CD4-positive, alpha-beta T cell (primary cell): ENCODE results near the gene SMARCA2. TPM values are rescaled to one million over a fixed set of nuclear protein-coding genes. Genes with fewer than 3 reads are reported as not detected.

Source experiments
- ATAC-seq: fragments of 200-7000 bp; cut with Tn5 transposase; one replicate; pipeline ENCODE4 v1.10.0; 2022; ENCODE audit warnings: mild to moderate bottlenecking; ENCODE audit not compliant: poor library complexity
- CTCF ChIA-PET: fragments of 350-600 bp; sonication (Branson Sonifier 250); formaldehyde crosslinking; loops from one replicate; lab custom pipeline; 2021; ENCODE audit warnings: antibody characterized with exemption, inconsistent platforms; lab: Charles Lee
- POLR2A ChIA-PET: fragments of 350-600 bp; sonication (Branson Sonifier 250); formaldehyde crosslinking; loops from one replicate; lab custom pipeline; 2021; ENCODE audit warnings: antibody characterized with exemption, inconsistent platforms; lab: Charles Lee
- DNase-seq, 14 experiments: peaks; one replicate each; pipeline ENCODE4 v3.0.0-alpha.2; 2013 to 2020; ENCODE audit warnings: mixed read lengths in 2 of 14
- H3K27ac ChIP-seq, 2 donors: one replicate each; pipeline versions ENCODE4 v1.5.1 to v1.7.0; 2013; ENCODE audit warnings: low read length in 2 of 2, low read depth in 1 of 2, mild to moderate bottlenecking in 1 of 2
- H3K27me3 ChIP-seq, 2 experiments: 1 replicate in 1 of 2; 2 replicates in 1 of 2; pipeline versions ENCODE4 v1.6.1 to v1.7.0; 2013; ENCODE audit warnings: low read length in 2 of 2, control low read depth in 1 of 2, mild to moderate bottlenecking in 1 of 2, moderate library complexity in 1 of 2; ENCODE audit not compliant: insufficient read depth in 2 of 2, control insufficient read depth in 1 of 2
- H3K36me3 ChIP-seq: one replicate; pipeline ENCODE4 v1.6.1; 2013; ENCODE audit warnings: low read length, control low read depth; ENCODE audit not compliant: insufficient read depth
- H3K4me1 ChIP-seq: one replicate; pipeline ENCODE4 v1.6.1; 2013; ENCODE audit warnings: low read length, control low read depth; ENCODE audit not compliant: insufficient read depth
- H3K4me3 ChIP-seq: one replicate; pipeline ENCODE4 v1.5.1; 2013; ENCODE audit warnings: mild to moderate bottlenecking, low read length, moderate library complexity
- H3K9me3 ChIP-seq, 2 experiments: 1 replicate in 1 of 2; 2 replicates in 1 of 2; pipeline versions ENCODE4 v1.6.1 to v1.7.0; 2013; ENCODE audit warnings: low read length in 2 of 2, mild to moderate bottlenecking in 2 of 2, control low read depth in 1 of 2, moderate library complexity in 1 of 2; ENCODE audit not compliant: control insufficient read depth in 1 of 2, insufficient read depth in 1 of 2
- H3K27ac Mint-ChIP-seq: one replicate; pipeline ENCODE4 v1.8.0; 2020; ENCODE audit warnings: mixed read lengths
- H3K27me3 Mint-ChIP-seq: one replicate; pipeline ENCODE4 v1.8.0; 2021; ENCODE audit warnings: mixed read lengths
- H3K36me3 Mint-ChIP-seq: one replicate; pipeline ENCODE4 v1.8.0; 2021; ENCODE audit warnings: low read depth, mixed read lengths
- H3K4me1 Mint-ChIP-seq: one replicate; pipeline ENCODE4 v1.8.0; 2021; ENCODE audit warnings: low read depth, mixed read lengths
- H3K4me3 Mint-ChIP-seq: one replicate; pipeline ENCODE4 v1.8.0; 2020; ENCODE audit warnings: mild to moderate bottlenecking, mixed read lengths
- H3K9me3 Mint-ChIP-seq: one replicate; pipeline ENCODE4 v1.8.0; 2020; ENCODE audit warnings: mixed read lengths
- intact Hi-C, 2 experiments: fragments of 100-400 bp; cut with DNase I in 1 of 2; cut with micrococcal nuclease in 1 of 2; formaldehyde crosslinking; loops; one replicate each; pipeline versions ENCODE4 v1.15.1 to v1.9.0; 2023 to 2025; cut with DNase I, micrococcal nuclease
- total RNA-seq, 174 experiments: library from RNA in 2 of 174; stranded (reverse) in 2 of 174; gene quantifications; one replicate each; pipeline ENCODE4 v1.2.3 and lab custom pipeline; 2021 to 2026
- TF ChIP-seq, protein P1 (sequence below): fragments of 200-600 bp; IDR thresholded peaks from one replicate; pipeline ENCODE4 v1.8.0; 2022; ENCODE audit warnings: antibody characterized with exemption, mild to moderate bottlenecking

Gene SMARCA2
- total RNA-seq, 2 experiments from 2014 or later, result 268 to 272 TPM

DNA sequence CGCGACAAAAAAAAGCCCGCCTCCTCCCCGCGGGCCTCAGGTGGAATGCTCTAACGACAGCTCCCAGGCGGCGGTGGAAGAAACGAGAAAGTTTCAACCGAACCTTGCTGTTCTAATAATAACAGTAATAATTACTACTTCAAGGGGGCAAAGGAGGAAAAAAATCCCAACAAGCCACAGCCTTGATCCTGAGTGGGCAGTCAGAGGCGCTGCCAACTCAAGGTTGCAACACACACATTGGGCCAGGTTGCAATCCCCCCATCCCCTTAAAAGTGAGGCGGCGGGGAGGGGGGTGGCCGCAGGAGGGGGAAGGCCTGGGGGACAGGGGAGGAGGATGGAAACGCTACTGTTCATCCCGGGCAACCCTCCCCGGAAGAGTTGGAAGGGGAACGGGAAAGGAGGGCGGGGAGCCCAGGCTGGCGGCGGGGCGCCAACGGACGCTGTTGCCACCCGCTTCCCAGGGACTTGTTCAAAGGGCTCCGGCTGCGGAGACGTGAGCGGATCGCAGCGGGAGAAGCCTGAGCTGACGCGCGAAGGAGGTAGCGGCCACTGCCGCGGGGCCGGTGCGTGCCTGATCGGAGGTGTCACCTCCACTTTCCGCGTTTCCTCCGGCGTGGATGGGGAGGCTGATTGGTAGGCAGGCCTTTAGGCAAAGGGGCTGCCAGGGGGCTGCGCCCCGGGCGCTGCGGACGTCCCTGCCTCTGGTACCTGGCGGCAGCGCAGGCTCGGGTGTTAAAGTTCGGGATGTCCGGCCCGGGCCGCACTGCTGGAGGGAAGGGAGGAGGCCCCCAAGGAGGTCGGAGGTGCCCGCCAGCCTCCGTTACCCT, 647 bp downstream of the SMARCA2 start:
- CTCF ChIA-PET, result interaction anchor here (0.7 to 1.6 kb wide), 2 partner anchors 12 to 38 kb away, joined by 3 to 4 read pairs; no protein-coding TSS in a partner anchor
- intact Hi-C loops, result loop anchor here (1.0 to 10.0 kb wide), 4 partner anchors 39 to 1509 kb away; partner anchors contain the start of genes PUM3 (in 1 of the 2) and RFX3 (in 1 of the 2)
- no peaks in the 10 kb centered on the region for H3K9me3 Mint-ChIP-seq
- POLR2A ChIA-PET, result interaction anchor here (0.6 to 5.4 kb wide), 17 partner anchors 8 to 972 kb away, joined by 3 to 113 read pairs (median 6); partner anchors contain the start of gene PUM3
- Histone ChIP-seq H3K36me3 (no peaks in the 10 kb centered on the region), H3K27ac (peak overlapping the region; percentile 87 to 91), H3K4me1 (peaks cover 12% of the 10 kb centered on the region), H3K9me3 (no peaks in the 10 kb centered on the region), H3K27me3 (no peaks in the 10 kb centered on the region), H3K4me3 (peak overlapping the region; percentile 84)
- H3K27me3 Mint-ChIP-seq, result peaks cover 9% of the 10 kb centered on the region
- DNase-seq, result peak; percentile 15 to 77 (median 47)
- H3K4me1 Mint-ChIP-seq, result peaks cover 46% of the 10 kb centered on the region
- TF ChIP-seq, protein P1, sequence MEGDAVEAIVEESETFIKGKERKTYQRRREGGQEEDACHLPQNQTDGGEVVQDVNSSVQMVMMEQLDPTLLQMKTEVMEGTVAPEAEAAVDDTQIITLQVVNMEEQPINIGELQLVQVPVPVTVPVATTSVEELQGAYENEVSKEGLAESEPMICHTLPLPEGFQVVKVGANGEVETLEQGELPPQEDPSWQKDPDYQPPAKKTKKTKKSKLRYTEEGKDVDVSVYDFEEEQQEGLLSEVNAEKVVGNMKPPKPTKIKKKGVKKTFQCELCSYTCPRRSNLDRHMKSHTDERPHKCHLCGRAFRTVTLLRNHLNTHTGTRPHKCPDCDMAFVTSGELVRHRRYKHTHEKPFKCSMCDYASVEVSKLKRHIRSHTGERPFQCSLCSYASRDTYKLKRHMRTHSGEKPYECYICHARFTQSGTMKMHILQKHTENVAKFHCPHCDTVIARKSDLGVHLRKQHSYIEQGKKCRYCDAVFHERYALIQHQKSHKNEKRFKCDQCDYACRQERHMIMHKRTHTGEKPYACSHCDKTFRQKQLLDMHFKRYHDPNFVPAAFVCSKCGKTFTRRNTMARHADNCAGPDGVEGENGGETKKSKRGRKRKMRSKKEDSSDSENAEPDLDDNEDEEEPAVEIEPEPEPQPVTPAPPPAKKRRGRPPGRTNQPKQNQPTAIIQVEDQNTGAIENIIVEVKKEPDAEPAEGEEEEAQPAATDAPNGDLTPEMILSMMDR, result no peak
- peaks cover 43% of the 10 kb centered on the region for H3K36me3 Mint-ChIP-seq
- H3K27ac Mint-ChIP-seq, result peak overlapping the region; percentile 99
- peak; percentile 1 for ATAC-seq
- H3K4me3 Mint-ChIP-seq, result peak overlapping the region; percentile 100

DNA sequence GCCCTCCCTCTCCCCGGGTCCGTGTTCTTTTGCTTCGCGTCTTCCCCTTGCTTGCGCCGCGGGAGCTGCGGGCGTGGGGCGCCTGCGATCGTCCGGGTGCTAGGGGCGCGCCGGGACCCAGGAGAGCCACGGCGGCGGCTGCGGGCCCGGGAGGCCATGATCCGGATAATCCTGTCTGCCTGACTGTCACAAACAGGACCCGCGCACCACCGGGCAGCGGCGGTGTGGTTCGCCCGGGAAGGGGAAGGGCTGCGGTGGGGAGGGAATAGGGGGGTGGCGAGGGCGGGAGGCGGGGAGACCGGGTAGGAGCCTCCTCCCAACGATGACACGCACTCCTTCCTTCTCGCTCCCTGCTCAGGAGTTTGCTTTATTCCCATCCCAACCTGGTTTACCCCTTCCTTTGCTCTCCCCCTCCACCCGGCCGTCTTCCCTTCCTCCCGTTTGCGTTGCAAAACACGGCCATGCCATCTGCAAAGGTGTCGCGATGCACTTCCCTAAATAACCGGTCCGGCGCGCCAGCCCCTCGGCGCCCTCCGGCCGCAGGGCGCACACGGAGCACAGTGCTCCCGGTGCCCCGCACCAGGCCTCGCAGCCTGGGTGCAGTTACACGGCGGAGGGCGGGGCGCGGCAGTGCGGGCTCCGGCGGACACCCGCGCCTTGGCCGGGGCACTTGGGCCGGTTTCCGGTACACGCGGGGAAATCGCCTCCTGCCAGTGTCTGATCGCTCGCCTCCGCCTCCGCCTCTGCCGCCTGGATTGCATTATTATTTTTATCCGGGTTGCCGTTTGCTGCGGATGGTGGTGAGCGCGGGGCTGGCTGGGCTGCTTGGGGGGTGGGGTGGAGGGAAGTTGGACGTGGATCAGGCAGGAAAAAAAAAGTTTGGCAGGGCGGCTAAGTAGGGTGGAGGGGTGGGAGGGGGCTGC, 1.5 kb downstream of the SMARCA2 start:
- no peak for ATAC-seq
- POLR2A ChIA-PET, result interaction anchor here (0.9 to 5.4 kb wide), 12 partner anchors 10 to 828 kb away, joined by 3 to 113 read pairs (median 4); partner anchors contain the start of gene PUM3
- Histone ChIP-seq H3K27ac (peak overlapping the region; percentile 87 to 91), H3K9me3 (no peaks in the 10 kb centered on the region), H3K27me3 (no peaks in the 10 kb centered on the region), H3K4me3 (peak overlapping the region; percentile 84), H3K4me1 (peaks cover 16% of the 10 kb centered on the region), H3K36me3 (no peaks in the 10 kb centered on the region)
- peak; percentile 37 to 83 (median 56) for DNase-seq
- peak overlapping the region; percentile 99 for H3K27ac Mint-ChIP-seq
- intact Hi-C loops, result loop anchor here (5.0 to 10.0 kb wide), 3 partner anchors 51 to 1508 kb away; partner anchors contain the start of genes PUM3 (in 1 of the 2) and RFX3 (in 1 of the 2)
- H3K9me3 Mint-ChIP-seq, result no peaks in the 10 kb centered on the region
- H3K4me1 Mint-ChIP-seq, result peaks cover 55% of the 10 kb centered on the region
- H3K27me3 Mint-ChIP-seq, result peaks cover 9% of the 10 kb centered on the region
- TF ChIP-seq, protein P1, result no peak
- H3K4me3 Mint-ChIP-seq, result peak overlapping the region; percentile 100
- CTCF ChIA-PET, result no interaction called here
- H3K36me3 Mint-ChIP-seq, result peaks cover 43% of the 10 kb centered on the region
